NK-92 treated with Interleukin-12 subunit alpha and Interleukin-12 subunit beta, amount 100 ng/mL, for 24 hours (cell line): ENCODE data around the gene ZBTB1.

ENCODE experiments used
- DNase-seq: peaks from one replicate; lab custom pipeline; 2025; lab: John Stamatoyannopoulos, UW

Gene ZBTB1

DNA sequence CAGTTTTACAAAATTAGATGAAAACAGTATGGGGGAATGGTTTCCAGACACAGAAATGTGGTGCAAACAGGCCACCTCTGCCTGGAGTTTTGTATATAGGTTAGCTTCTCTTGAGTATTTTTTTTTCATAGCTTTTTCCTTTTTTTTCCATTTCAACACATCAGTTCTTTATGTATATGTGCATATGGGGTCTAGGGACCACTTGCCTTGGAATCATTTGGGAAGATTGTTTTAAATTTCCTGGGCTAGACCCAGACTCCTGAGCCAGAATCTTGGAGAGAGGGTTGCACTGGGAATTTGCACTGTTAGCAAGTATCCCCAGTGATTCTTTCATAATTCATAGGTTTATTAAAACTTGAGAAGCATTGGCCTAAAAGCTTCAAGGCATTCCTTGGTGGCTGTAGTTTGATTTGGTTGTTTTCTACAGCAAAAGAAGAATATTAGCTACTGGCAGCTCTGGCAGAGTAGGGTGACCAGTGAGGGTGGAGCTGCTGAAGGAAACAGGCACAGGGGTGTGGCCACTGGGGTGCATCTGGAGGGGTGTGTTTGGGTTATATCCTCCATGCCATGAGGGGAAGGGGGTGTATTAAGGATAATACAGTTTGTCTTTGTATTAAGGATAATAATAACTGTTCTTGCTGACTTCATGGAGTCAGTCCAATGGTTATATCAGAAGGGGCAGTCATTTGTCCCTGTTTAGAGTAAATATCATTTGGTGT is 68.0 kb downstream of the ZBTB1 start:
- no peak for DNase-seq

DNA sequence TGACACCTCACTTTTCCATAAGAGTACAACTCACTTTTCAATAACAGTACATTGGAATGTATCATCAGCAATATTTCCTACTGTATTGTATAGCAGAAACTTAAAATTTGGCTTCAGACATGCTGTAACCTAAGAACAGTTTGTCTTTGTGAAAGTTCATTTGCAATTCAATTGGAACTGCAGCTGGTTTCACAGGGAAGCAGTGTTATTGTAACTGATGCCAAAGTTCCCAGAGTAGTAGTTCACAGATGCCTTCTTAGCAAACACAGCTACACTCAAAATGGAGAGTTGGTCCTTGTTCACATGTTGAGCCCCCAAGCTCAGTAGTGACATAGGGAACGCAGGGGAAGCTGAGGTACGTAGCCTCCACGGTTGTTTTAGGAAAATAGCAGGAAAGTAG is 68.5 kb downstream of the ZBTB1 start:
- no peak for DNase-seq
